SK-N-SH treated with all-trans-retinoic acid at 6 μM for 48 hours (cell line): ENCODE results near the gene SMIM45.

ENCODE experiments used
- ATAC-seq: fragments of 200-7000 bp; cut with Tn5 transposase; 3 replicates; pipeline ENCODE4 v1.9.1; 2020; ENCODE audit warnings: mild to moderate bottlenecking, moderate library complexity
- ARNTL ChIP-seq: fragments of 450-650 bp; formaldehyde crosslinking; IDR thresholded peaks from 2 replicates; pipeline ENCODE4 v1.5.0; 2020; ENCODE audit warnings: low read depth, mild to moderate bottlenecking, moderate library complexity, borderline replicate concordance
- BACH2 ChIP-seq: fragments of 250-450 bp; sonication (Bioruptor Pico); IDR thresholded peaks from 2 replicates; pipeline ENCODE4 v1.9.0; 2021; ENCODE audit warnings: mild to moderate bottlenecking, borderline replicate concordance
- CREB5 ChIP-seq: fragments of 250-450 bp; sonication (Bioruptor Pico); IDR thresholded peaks from 2 replicates; pipeline ENCODE4 v1.5.1; 2020; ENCODE audit warnings: low read depth, mild to moderate bottlenecking, moderate library complexity
- CSDC2 ChIP-seq: fragments of 250-450 bp; sonication (Bioruptor Pico); IDR thresholded peaks from 2 replicates; pipeline ENCODE4 v1.5.0; 2020; ENCODE audit warnings: mild to moderate bottlenecking, moderate library complexity
- CSRNP3 ChIP-seq: fragments of 250-450 bp; sonication (Bioruptor Pico); IDR thresholded peaks from 2 replicates; pipeline ENCODE4 v1.5.1; 2021; ENCODE audit warnings: mild to moderate bottlenecking, moderate library complexity
- ESRRG ChIP-seq: fragments of 250-450 bp; sonication (Bioruptor Pico); IDR thresholded peaks from 2 replicates; pipeline ENCODE4 v1.6.1; 2021; ENCODE audit warnings: mild to moderate bottlenecking
- GLIS3 ChIP-seq: fragments of 250-450 bp; sonication (Bioruptor Pico); IDR thresholded peaks from 2 replicates; pipeline ENCODE4 v1.5.0; 2020; ENCODE audit warnings: mild to moderate bottlenecking, moderate library complexity
- ISL1 ChIP-seq: fragments of 250-450 bp; sonication (Bioruptor Pico); IDR thresholded peaks from 2 replicates; pipeline ENCODE4 v2.1.2; 2022; ENCODE audit warnings: mild to moderate bottlenecking, moderate library complexity
- OSR1 ChIP-seq: fragments of 250-450 bp; sonication (Bioruptor Pico); IDR thresholded peaks from 2 replicates; pipeline ENCODE4 v1.8.0; 2022; ENCODE audit warnings: moderate library complexity, mild to moderate bottlenecking, inconsistent platforms
- POU6F1 ChIP-seq: fragments of 250-450 bp; sonication (Bioruptor Pico); IDR thresholded peaks from 2 replicates; pipeline ENCODE4 v1.8.0; 2021; ENCODE audit warnings: low read depth, mild to moderate bottlenecking, moderate library complexity, borderline replicate concordance
- PPARA ChIP-seq: fragments of 250-450 bp; sonication (Bioruptor Pico); IDR thresholded peaks from 2 replicates; pipeline ENCODE4 v1.5.0; 2020; ENCODE audit warnings: mild to moderate bottlenecking, borderline replicate concordance
- RARB ChIP-seq: fragments of 250-450 bp; sonication (Bioruptor Pico); IDR thresholded peaks from 2 replicates; pipeline ENCODE4 v1.8.0; 2021; ENCODE audit warnings: mild to moderate bottlenecking, moderate library complexity
- SNAI2 ChIP-seq: fragments of 250-450 bp; sonication (Bioruptor Pico); IDR thresholded peaks from 2 replicates; pipeline ENCODE4 v1.5.0; 2020; ENCODE audit warnings: mild to moderate bottlenecking, moderate library complexity
- TCF4 ChIP-seq: fragments of 250-450 bp; sonication (Bioruptor Pico); IDR thresholded peaks from 2 replicates; pipeline ENCODE4 v1.8.0; 2021; ENCODE audit warnings: mild to moderate bottlenecking, moderate library complexity, borderline replicate concordance
- TOX ChIP-seq: fragments of 250-450 bp; sonication (Bioruptor Pico); IDR thresholded peaks from 2 replicates; pipeline ENCODE4 v1.8.0; 2021; ENCODE audit warnings: mild to moderate bottlenecking, moderate library complexity, borderline replicate concordance
- TSHZ2 ChIP-seq: fragments of 250-450 bp; sonication (Bioruptor Pico); IDR thresholded peaks from 2 replicates; pipeline ENCODE4 v1.5.0; 2020; ENCODE audit warnings: mild to moderate bottlenecking, moderate library complexity
- ZC3H10 ChIP-seq: fragments of 250-450 bp; sonication (Bioruptor Pico); IDR thresholded peaks from 2 replicates; pipeline ENCODE4 v1.5.1; 2021; ENCODE audit warnings: mild to moderate bottlenecking, moderate library complexity
- ZFP3 ChIP-seq: fragments of 250-450 bp; sonication (Bioruptor Pico); IDR thresholded peaks from 2 replicates; pipeline ENCODE4 v1.5.0; 2020; ENCODE audit warnings: mild to moderate bottlenecking, moderate library complexity
- ZFP30 ChIP-seq: fragments of 450-650 bp; formaldehyde crosslinking; IDR thresholded peaks from 2 replicates; pipeline ENCODE4 v1.5.0; 2022; ENCODE audit warnings: mild to moderate bottlenecking, moderate library complexity
- ZNF565 ChIP-seq: fragments of 450-650 bp; formaldehyde crosslinking; conservative IDR thresholded peaks from 2 replicates; pipeline ENCODE4 v1.5.0; 2020; ENCODE audit warnings: low read depth, mild to moderate bottlenecking, moderate library complexity
- ZNF70 ChIP-seq: fragments of 450-650 bp; formaldehyde crosslinking; IDR thresholded peaks from 2 replicates; pipeline ENCODE4 v1.5.0; 2020; ENCODE audit warnings: mild to moderate bottlenecking, moderate library complexity
- ZNF8 ChIP-seq: fragments of 450-650 bp; formaldehyde crosslinking; IDR thresholded peaks from 2 replicates; pipeline ENCODE4 v1.5.0; 2020; ENCODE audit warnings: mild to moderate bottlenecking, moderate library complexity

SMIM45 gene

GRCh38 chr22:41923595-41924276 lies 28.2 kb upstream of the SMIM45 start:
- TF ChIP-seq ZNF70 (CRISPR knock-in tag) (no peak), PPARA (CRISPR knock-in tag) (no peak), ZC3H10 (CRISPR knock-in tag) (no peak), RARB (CRISPR knock-in tag) (no peak), CREB5 (no peak), ZFP30 (CRISPR knock-in tag) (no peak), SNAI2 (CRISPR knock-in tag) (no peak), ARNTL (CRISPR knock-in tag) (no peak), BACH2 (CRISPR knock-in tag) (no peak), TOX (CRISPR knock-in tag) (no peak), ISL1 (CRISPR knock-in tag) (no peak), ESRRG (CRISPR knock-in tag) (no peak), GLIS3 (no peak), ZNF565 (no peak), ZFP3 (CRISPR knock-in tag) (no peak), ZNF8 (CRISPR knock-in tag) (no peak)
- ATAC-seq: no peak

GRCh38 chr22:41925783-41926460 lies 26.0 kb upstream of the SMIM45 start:
- no peak for TF ChIP-seq OSR1 (CRISPR knock-in tag)
- TF ChIP-seq ZFP3 (CRISPR knock-in tag): no peak
- no peak for TF ChIP-seq CSRNP3 (CRISPR knock-in tag)
- no peak for TF ChIP-seq ZNF8 (CRISPR knock-in tag)
- TF ChIP-seq TOX (CRISPR knock-in tag): no peak
- TF ChIP-seq TCF4: no peak
- no peak for TF ChIP-seq ZNF70 (CRISPR knock-in tag)
- no peak for TF ChIP-seq GLIS3
- TF ChIP-seq POU6F1 (CRISPR knock-in tag): no peak
- peak; percentile 62 for ATAC-seq

- TF ChIP-seq CSDC2 (CRISPR knock-in tag) (no peak), ARNTL (CRISPR knock-in tag) (no peak)
- ATAC-seq: no peak
Measured at GRCh38 chr22:41927813-41928212, 24.1 kb upstream of the SMIM45 start.

- no peak for ATAC-seq
- TF ChIP-seq ZFP30 (CRISPR knock-in tag) (no peak), ARNTL (CRISPR knock-in tag) (no peak), OSR1 (CRISPR knock-in tag) (no peak), ESRRG (CRISPR knock-in tag) (no peak)
Measured at GRCh38 chr22:41928593-41929417, 23.1 kb upstream of the SMIM45 start.

- no peak for TF ChIP-seq ZC3H10 (CRISPR knock-in tag)
- TF ChIP-seq ZNF70 (CRISPR knock-in tag): no peak
- no peak for TF ChIP-seq CSRNP3 (CRISPR knock-in tag)
- no peak for TF ChIP-seq TOX (CRISPR knock-in tag)
- TF ChIP-seq ESRRG (CRISPR knock-in tag): no peak
- no peak for TF ChIP-seq TCF4
- TF ChIP-seq TSHZ2: no peak
- no peak for TF ChIP-seq ZFP30 (CRISPR knock-in tag)
- no peak for TF ChIP-seq OSR1 (CRISPR knock-in tag)
- TF ChIP-seq ZFP3 (CRISPR knock-in tag): no peak
- TF ChIP-seq GLIS3: no peak
- no peak for TF ChIP-seq ARNTL (CRISPR knock-in tag)
- TF ChIP-seq ISL1 (CRISPR knock-in tag): no peak
- TF ChIP-seq RARB (CRISPR knock-in tag): no peak
- TF ChIP-seq CSDC2 (CRISPR knock-in tag): no peak
- no peak for TF ChIP-seq ZNF8 (CRISPR knock-in tag)
- no peak for TF ChIP-seq PPARA (CRISPR knock-in tag)
Measured at GRCh38 chr22:41929418-41929810, 22.5 kb upstream of the SMIM45 start.

More at GRCh38 chr22:41929418-41929810, 22.5 kb upstream of the SMIM45 start:
- ATAC-seq: no peak
